Stimulated activated naive CD4-positive, alpha-beta T cell treated with Interleukin-2 at 50 U/mL for 16 hours (primary cell): ENCODE results near the gene CACNA2D2.

Experiments used
- DNase-seq: peaks from one replicate; lab custom pipeline; 2025; lab: John Stamatoyannopoulos, UW

CACNA2D2 gene

DNA sequence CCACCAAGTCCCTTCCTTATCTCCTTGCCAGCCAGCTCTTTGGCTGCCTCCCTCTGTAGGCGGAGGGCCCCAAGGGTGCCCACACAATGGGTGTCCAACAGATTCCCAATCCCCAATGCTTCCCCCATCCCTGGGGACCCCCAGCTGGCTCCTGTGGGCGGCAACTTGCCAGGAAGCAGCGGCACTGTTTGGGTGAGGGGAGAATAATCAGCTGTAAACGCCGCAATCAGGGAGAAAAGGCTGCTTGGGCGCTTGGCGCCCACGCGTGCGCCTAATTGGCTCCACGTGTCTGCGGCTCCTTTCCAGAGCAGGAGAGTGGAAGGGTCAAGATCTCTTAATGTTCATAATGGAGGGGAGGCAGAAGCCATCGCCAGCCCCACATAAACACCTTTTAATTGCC, 76.2 kb downstream of the CACNA2D2 start:
- no peak for DNase-seq

DNA sequence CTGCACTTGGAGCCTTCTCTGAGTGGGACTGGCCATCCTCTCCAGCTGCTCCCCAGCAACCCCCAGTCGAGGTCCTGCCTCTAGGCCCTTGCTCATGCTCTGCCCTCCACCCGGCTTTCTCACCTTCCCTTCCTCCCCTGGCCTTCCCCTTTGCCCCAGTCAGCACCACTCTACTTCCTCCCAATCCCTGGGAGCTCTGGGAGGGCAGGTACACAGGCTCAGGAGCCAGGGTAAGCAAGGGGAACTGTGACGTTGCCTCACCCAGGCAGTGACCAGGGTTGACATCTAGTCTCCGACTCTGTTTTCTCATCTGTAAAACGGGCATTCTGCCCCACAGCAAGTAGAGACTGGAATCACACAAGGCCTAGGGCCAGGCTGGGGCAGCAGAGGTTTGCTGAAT, 77.5 kb downstream of the CACNA2D2 start:
- no peak for DNase-seq

DNA sequence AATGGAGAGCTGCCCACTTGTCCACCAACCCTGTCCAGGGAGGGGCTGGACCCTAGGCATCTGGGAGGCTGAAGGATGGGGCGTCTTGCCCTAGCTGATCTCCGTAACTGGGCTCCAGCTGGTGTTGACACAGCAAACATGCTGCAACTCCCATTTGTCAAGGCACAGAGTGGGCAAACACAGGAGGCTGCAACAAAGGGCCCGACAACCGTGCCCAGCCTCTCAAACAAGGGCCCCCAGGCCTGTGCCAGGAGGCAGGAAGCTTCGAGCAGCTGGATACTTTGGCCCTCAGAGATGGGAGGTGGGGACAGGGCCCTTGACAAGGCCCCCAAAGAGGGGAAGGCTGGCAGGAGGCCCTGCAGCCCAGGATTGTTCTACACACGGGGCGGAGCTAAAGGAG, 79.9 kb downstream of the CACNA2D2 start:
- DNase-seq = no peak

DNA sequence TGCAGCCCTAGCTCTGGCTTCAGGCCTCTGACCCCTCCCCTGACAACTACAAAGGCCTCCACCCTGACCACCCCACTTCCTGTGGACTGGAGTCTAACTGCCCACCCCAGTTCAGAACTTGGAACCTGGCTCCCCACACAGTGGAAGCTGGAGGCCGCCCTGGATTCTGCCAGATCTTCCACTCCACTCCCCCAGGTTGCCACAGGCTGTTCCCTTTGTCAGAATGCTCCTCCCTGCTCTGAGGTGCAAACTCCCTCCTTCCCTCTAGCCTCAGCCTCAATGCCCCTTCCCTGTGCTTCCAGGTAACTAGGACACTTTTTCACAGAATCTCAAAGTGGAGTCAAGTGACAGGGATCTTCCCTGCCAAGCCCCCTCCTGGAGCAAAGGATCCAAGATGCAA, 81.3 kb downstream of the CACNA2D2 start:
- no peak for DNase-seq

- no peak for DNase-seq
Observed at GRCh38 chr3:50419595-50420370, 83.7 kb downstream of the CACNA2D2 start.

DNA sequence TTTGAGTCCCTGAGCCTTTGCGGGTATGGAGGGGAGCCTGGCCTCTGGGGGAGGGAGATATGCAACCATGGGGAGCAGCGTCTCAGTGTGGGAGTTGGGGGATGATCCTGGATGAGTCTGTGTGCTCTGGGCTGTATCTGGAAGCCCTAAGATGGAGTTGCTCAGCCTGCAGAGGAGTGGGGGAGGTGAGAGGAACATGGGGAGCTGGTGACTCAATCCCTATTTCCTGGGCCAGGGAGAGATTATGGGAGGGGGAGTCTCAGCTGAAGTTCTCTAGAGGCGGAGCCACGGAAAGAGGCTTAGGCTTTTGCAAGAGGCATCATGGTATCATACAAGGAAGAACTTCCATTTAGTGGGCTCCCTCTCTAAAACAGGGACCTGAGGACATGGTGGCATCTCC, 84.6 kb downstream of the CACNA2D2 start:
- DNase-seq = no peak

DNA sequence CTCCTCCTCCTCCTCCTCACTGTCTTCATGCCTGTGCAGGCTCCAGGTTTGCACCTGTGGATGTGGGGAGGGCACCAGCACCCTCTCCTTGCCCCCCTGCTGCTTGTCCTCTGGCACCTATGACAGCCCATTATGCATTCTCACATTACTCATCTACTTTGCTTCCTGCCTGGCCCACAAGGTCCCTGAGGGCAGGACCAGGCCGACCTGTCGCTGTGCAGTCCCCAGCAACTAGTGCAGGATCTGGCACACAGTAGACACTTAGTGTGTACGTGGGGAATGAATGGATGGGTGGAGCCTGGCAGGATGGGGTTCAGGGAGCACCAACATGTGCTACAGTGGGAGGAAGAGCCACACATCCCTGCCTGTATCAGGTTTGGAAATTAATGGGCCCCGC, 85.8 kb downstream of the CACNA2D2 start:
- DNase-seq = no peak

DNA sequence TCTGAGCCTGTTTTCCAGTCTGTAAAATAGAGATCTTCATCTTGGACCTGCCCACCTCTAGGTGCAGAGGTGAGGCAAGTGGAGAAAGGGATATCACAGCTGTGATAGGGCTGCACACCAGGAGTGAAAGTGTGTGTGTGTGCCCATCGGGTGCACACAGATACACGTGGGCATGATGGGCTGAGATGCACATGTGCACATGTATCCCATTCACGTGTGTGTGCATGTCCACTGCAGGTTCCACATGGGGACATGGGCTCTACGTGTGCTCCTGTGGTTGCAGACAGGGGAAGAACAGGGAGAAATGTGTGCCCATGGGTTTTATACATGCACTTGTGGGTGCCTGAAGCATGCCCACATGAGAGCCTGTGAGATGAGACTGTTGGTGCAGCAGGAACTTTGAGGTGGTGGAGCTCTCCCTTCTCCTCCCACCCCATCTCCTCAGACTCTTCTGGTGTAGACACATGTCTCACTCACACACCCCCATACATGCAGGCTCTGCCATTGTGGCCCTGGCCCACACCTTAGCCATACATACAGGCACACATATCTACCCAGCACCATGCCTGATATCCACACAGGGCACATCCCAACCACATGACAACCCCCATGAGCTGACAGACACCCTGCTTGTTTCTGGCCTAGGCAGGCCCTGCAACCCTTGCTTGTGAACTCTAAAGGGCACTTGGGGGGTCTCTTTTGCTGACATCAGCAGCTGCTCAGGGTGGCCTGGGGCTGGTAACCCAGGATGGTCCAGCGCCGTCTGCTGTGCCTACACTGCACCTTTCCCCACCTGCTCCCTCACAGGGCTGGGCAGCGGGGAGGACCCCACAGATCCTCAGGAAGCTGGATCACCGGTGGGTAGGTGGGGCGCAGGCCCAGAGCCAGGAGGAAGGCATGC, 86.4 kb downstream of the CACNA2D2 start:
- DNase-seq = no peak

GRCh38 chr3:50415816-50416215, 87.6 kb downstream of the CACNA2D2 start:
- DNase-seq = no peak

DNA sequence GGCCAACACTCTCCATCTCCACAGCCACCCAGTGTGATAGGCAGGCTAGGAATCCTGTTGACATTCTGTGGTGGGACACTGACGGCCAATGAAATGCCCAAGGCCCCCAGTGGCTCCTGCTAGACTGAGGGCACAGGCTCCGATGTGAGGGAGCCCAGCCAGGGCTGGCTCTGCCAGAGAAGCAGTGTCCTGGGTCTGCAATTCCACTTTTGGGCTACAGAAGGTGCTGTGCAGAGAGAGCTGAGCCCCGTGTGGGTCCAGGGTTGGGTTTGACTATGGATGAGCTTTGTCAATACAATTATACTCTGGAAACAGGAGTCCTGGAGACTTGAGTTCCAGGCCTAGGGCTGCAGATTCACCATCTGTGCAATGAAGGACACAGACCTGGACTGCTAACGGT, 88.4 kb downstream of the CACNA2D2 start:
- DNase-seq = no peak

- no peak for DNase-seq
Observed at GRCh38 chr3:50414616-50415015, 88.8 kb downstream of the CACNA2D2 start.

DNA sequence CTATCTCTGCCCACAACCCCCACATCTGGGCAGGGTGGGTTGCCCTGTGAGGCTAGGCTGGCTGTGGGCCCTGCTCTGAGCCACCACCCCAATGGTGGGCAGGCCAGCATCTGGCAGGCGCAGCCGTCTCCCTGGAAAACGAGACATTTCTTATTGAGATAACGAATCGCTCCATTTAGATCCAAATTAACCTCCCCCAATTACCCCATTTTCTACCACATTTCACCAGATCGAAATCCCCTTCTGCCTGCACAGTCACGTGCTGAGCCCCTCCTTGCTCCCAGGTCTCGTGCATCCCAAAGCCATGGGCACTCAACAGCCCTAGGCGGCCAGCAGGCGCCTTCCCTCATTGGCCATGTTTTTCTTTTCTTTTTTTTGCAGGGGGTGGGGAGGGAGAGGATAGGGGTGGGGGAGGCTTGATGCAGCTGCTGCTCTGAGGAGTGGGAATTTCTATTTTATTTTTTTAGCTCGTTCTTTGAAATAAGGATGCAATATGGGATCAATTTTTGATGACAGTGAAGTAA, 91.1 kb downstream of the CACNA2D2 start:
- DNase-seq = no peak

DNA sequence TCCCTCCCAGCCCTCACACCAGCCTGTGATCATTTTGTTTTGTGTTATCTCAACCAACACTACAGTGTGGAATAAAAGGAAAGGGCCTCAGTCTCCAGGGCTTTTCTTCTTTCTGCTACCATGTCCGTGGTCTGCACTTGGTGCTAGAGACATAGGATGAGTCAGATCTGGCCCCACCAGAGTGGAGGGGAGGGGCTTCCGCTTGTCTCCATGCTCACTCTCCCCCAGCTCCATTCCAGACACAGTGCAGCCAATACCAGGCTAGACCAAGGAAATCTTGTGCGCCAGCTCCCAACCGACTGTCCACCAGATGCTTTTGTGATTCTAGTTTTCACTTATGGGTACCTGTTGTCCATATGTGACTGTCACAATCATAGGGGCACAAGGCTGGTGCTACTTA, 92.2 kb downstream of the CACNA2D2 start:
- DNase-seq = no peak

DNA sequence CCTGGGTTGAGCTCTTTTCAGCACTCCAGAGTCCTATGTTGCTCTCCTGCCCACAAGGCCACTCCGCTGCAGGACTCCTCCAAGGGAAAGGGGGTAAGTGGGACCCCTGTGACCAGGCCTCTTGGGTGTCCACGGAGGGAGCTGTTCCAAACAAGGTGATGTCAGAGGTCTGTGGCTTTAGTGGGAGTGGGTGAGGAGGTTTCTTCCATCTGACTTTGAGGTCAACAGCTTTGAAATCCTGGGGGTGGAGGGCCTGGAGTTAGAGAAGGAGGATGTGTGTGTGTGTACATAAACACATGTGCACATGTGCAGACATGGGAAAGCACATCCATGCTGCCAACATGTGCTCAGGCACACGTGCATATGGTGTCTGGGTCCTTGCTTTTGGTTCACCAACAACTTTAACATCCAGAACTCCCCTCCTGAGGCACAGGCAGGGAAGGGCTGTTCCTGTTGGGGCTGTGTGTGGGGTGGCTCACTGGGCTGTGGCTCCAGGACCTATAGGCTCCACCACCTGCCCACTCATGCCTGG, 92.8 kb downstream of the CACNA2D2 start:
- DNase-seq = no peak

GRCh38 chr3:50410185-50410584, 93.2 kb downstream of the CACNA2D2 start:
- DNase-seq = no peak

DNA sequence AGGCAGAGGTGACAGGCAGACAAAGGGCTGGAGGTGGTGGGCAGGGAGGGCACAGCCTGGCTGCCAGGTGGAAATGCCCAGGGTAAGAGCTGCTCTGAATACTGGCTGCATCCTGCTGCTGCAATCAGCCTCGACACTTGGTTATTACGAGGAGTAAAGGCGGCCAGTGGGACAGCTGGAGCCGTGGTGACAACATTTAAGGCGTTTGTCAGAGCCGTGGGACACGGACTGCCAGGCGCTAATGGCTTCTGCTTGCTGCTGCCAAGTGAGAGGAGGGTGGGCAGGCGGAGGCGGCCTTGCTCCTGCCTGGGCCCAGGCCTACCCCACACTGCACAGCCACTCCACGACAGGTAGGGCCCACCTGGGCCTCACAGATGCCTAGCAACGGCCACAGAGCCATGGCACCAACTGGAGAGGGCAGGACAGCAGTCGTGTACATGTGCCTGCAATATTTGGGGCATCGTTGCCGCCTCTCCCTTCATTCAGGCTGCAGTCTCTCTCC, 94.9 kb downstream of the CACNA2D2 start:
- no peak for DNase-seq

DNA sequence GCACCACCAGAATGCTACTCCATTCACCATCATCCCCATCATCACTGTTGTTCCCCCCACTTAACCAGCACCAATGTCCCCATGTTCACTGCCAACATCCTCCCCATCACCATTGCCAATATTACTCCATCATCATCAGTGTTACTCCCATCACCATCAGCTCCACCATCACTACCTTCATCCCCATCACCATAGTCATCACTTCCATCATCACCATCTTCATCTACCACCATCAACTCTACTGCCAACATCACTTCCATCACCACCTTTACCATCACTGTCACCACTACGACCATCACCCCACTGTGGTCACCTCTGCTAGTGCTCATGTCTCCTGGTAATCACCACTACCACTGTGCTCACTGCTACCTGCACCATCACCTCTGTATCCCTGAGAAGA, 96.9 kb downstream of the CACNA2D2 start:
- no peak for DNase-seq

GRCh38 chr3:50405249-50405648, 98.2 kb downstream of the CACNA2D2 start:
- DNase-seq = no peak

GRCh38 chr3:50401978-50402595, 101.3 kb downstream of the CACNA2D2 start:
- DNase-seq = no peak

- no peak for DNase-seq
Observed at GRCh38 chr3:50396502-50396901, 106.9 kb downstream of the CACNA2D2 start.

DNA sequence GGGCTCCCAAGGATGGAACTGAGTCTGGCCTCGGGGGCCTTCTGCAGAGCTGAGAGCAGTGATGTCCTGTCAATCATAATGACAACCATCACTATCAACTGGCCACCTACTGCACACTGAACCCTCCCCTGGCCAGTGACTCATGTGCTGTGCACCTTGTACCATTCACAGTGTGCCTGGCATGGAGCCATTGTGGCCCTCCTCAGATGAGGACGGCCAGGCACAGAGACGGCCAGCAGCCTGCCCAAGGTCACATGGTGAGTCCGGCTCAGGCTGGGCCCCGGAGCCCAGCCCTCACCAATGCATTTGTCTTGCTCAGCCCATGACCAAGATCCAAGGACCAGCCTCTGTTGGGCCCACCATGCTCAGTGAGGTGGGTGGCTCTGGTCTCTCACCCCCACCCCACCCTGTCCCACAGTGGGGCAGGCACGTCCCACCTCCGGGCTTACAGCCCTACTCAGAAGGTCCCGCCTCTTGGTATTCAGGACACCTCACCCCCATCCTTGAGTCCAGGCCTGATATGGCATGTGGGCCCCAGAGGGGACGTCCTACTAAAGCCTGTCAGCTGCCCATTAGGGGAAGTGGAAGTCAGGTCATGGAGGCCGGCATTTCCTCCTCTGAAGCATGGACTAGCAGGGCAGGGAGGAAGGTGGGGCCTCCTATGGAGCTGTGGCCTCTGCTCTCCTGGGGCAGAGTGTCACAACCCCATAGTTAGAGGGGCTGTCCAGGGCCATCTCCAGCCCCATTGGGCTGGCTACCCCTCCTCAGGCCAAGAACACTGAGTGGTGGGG, 108.2 kb downstream of the CACNA2D2 start:
- DNase-seq = no peak
